ENCODE measurements around the gene PRAF2. TPM values are rescaled to one million over a fixed set of nuclear protein-coding genes. Genes with fewer than 3 reads are reported as not detected.

The PRAF2 gene
- total RNA-seq, 2 experiments from 2014 or later, result 17.1 to 21.0 TPM

GRCh38 chrX:49063715-49064114 lies 10.1 kb downstream of the PRAF2 start:
- no peak for TF ChIP-seq CTCF (IDR thresholded peaks at IDR 0.05)
- intact Hi-C loops (cut with DNase I, micrococcal nuclease), result no loop called here
- H3K27ac Mint-ChIP-seq, result no peak overlapping the region
- POLR2A ChIA-PET, result no interaction called here
- H3K36me3 ChIP-seq (ENCODE audit: insufficient read depth, low read length), result peaks cover 2% of the 10 kb centered on the region
- CTCF ChIA-PET, result no interaction called here
- no peak for ATAC-seq (ENCODE audit: poor library complexity)
- no peaks in the 10 kb centered on the region for H3K4me1 ChIP-seq (ENCODE audit: insufficient read depth, low read length)
- no peaks in the 10 kb centered on the region for H3K4me1 Mint-ChIP-seq (ENCODE audit: low read depth)
- no peaks in the 10 kb centered on the region for H3K9me3 Mint-ChIP-seq
- H3K27me3 ChIP-seq (ENCODE audit: control insufficient read depth in 1 of 2, insufficient read depth in 2 of 2, low read length in 2 of 2), result no peaks in the 10 kb centered on the region
- H3K36me3 Mint-ChIP-seq (ENCODE audit: low read depth), result peaks cover 7% of the 10 kb centered on the region
- H3K4me3 Mint-ChIP-seq, result no peak overlapping the region
- H3K4me3 ChIP-seq (ENCODE audit: low read length), result no peak overlapping the region
- DNase-seq, result no peak
- no peaks in the 10 kb centered on the region for H3K27me3 Mint-ChIP-seq
- H3K27ac ChIP-seq (ENCODE audit: low read depth in 1 of 2, low read length in 2 of 2), result no peak overlapping the region
- H3K9me3 ChIP-seq (ENCODE audit: control insufficient read depth in 1 of 2, insufficient read depth in 1 of 2, low read length in 2 of 2), result no peaks in the 10 kb centered on the region

- Histone ChIP-seq H3K4me1 (ENCODE audit: insufficient read depth, low read length) (no peaks in the 10 kb centered on the region), H3K4me3 (ENCODE audit: low read length) (no peak overlapping the region), H3K9me3 (ENCODE audit: control insufficient read depth in 1 of 2, insufficient read depth in 1 of 2, low read length in 2 of 2) (no peaks in the 10 kb centered on the region), H3K27ac (ENCODE audit: low read depth in 1 of 2, low read length in 2 of 2) (no peak overlapping the region), H3K27me3 (ENCODE audit: control insufficient read depth in 1 of 2, insufficient read depth in 2 of 2, low read length in 2 of 2) (no peaks in the 10 kb centered on the region), H3K36me3 (ENCODE audit: insufficient read depth, low read length) (peaks cover 2% of the 10 kb centered on the region)
- no peaks in the 10 kb centered on the region for H3K4me1 Mint-ChIP-seq (ENCODE audit: low read depth)
- DNase-seq (no peak), ATAC-seq (ENCODE audit: poor library complexity) (no peak)
- intact Hi-C loops (cut with DNase I, micrococcal nuclease), result no loop called here
- peaks cover 7% of the 10 kb centered on the region for H3K36me3 Mint-ChIP-seq (ENCODE audit: low read depth)
- TF ChIP-seq CTCF (IDR thresholded peaks at IDR 0.05), result no peak
- H3K9me3 Mint-ChIP-seq, result no peaks in the 10 kb centered on the region
- H3K4me3 Mint-ChIP-seq, result no peak overlapping the region
- CTCF ChIA-PET, result interaction anchor here (0.5 kb wide), 1 partner anchor 45 kb away, joined by 3 read pairs; no protein-coding TSS in a partner anchor
- POLR2A ChIA-PET, result no interaction called here
- H3K27ac Mint-ChIP-seq, result no peak overlapping the region
- no peaks in the 10 kb centered on the region for H3K27me3 Mint-ChIP-seq
Observed at GRCh38 chrX:49061916-49062315, 11.9 kb downstream of the PRAF2 start.

GRCh38 chrX:49061490-49061889 lies 12.3 kb downstream of the PRAF2 start:
- Mint-ChIP-seq H3K9me3 (no peaks in the 10 kb centered on the region), H3K4me3 (no peak overlapping the region), H3K27me3 (no peaks in the 10 kb centered on the region), H3K4me1 (ENCODE audit: low read depth) (no peaks in the 10 kb centered on the region), H3K27ac (no peak overlapping the region), H3K36me3 (ENCODE audit: low read depth) (peaks cover 7% of the 10 kb centered on the region)
- intact Hi-C loops (cut with DNase I, micrococcal nuclease), result no loop called here
- no peak for TF ChIP-seq CTCF (IDR thresholded peaks at IDR 0.05)
- no peak for DNase-seq
- H3K4me1 ChIP-seq (ENCODE audit: insufficient read depth, low read length), result no peaks in the 10 kb centered on the region
- ChIA-PET CTCF (no interaction called here), POLR2A (no interaction called here)
- no peak overlapping the region for H3K4me3 ChIP-seq (ENCODE audit: low read length)
- peaks cover 2% of the 10 kb centered on the region for H3K36me3 ChIP-seq (ENCODE audit: insufficient read depth, low read length)
- no peak for ATAC-seq (ENCODE audit: poor library complexity)
- H3K27me3 ChIP-seq (ENCODE audit: control insufficient read depth in 1 of 2, insufficient read depth in 2 of 2, low read length in 2 of 2), result no peaks in the 10 kb centered on the region
- H3K27ac ChIP-seq (ENCODE audit: low read depth in 1 of 2, low read length in 2 of 2), result no peak overlapping the region
- H3K9me3 ChIP-seq (ENCODE audit: control insufficient read depth in 1 of 2, insufficient read depth in 1 of 2, low read length in 2 of 2), result no peaks in the 10 kb centered on the region

Data from CD4-positive, alpha-beta T cell (primary cell).